Breast epithelium (tissue), 4 donors: ENCODE results near the gene RBAK. TPM values are rescaled to one million over a fixed set of nuclear protein-coding genes. Genes with fewer than 3 reads are reported as not detected.
"Not testable (repeated sequence)": the region's sequence is repeated elsewhere in the genome, so short reads cannot be mapped to it uniquely, and the experiment has no call there.

Source experiments
- DNase-seq, 2 donors: peaks; one replicate each; pipeline ENCODE4 v3.0.0-alpha.2; 2019; ENCODE audit warnings: low spot score in 2 of 2
- H3K27ac ChIP-seq, 2 donors: fragments of 200-600 bp; sonication (generic) in 1 of 2; one replicate each; pipeline ENCODE4 v1.5.1; 2016 to 2019; ENCODE audit warnings: mild to moderate bottlenecking in 1 of 2
- H3K27me3 ChIP-seq, 2 donors: fragments of 200-600 bp; sonication (generic) in 1 of 2; one replicate each; pipeline versions ENCODE4 v1.5.1 to v1.6.0; 2017 to 2019; ENCODE audit warnings: control low read depth in 1 of 2, mild to moderate bottlenecking in 1 of 2
- H3K36me3 ChIP-seq: fragments of 200-600 bp; one replicate; pipeline ENCODE4 v1.5.1; 2019
- H3K4me1 ChIP-seq, 2 donors: fragments of 200-600 bp; sonication (generic); one replicate each; pipeline ENCODE4 v1.5.1; 2016 to 2019; ENCODE audit warnings: control low read depth in 1 of 2
- H3K4me3 ChIP-seq, 3 donors: fragments of 200-600 bp; sonication (generic); 1 replicate in 2 of 3; 2 replicates in 1 of 3; pipeline ENCODE4 v1.5.1; 2016 to 2019; ENCODE audit warnings: mild to moderate bottlenecking in 3 of 3, moderate library complexity in 2 of 3
- H3K9me3 ChIP-seq, 2 donors: fragments of 200-600 bp; sonication (generic) in 1 of 2; one replicate each; pipeline ENCODE4 v1.5.1; 2016 to 2019; ENCODE audit warnings: control low read depth in 1 of 2
- CTCF ChIP-seq, 3 donors: fragments of 450-650 bp; IDR thresholded peaks; one replicate each; pipeline ENCODE4 v1.5.1; 2016 to 2017; ENCODE audit warnings: antibody characterized with exemption in 3 of 3, mild to moderate bottlenecking in 3 of 3, moderate library complexity in 3 of 3
- POLR2A ChIP-seq: fragments of 450-650 bp; IDR thresholded peaks from one replicate; pipeline ENCODE4 v1.6.1; 2016; ENCODE audit warnings: antibody characterized with exemption, mild to moderate bottlenecking, moderate library complexity
- POLR2AphosphoS5 ChIP-seq, 3 donors: sonication (generic); formaldehyde crosslinking; IDR thresholded peaks; one replicate each; pipeline ENCODE4 v1.6.1; 2017; ENCODE audit warnings: antibody characterized with exemption in 3 of 3
- intact Hi-C: fragments of 100-400 bp; cut with DNase I; formaldehyde crosslinking; loops from one replicate; pipeline ENCODE4 v1.15.1; 2023; ENCODE audit warnings: low total_unique reads
- total RNA-seq, 3 donors: library from RNA; depleted of rRNA; stranded (reverse); fragments of >200 nt; gene quantifications; one replicate each; pipeline ENCODE4 v1.1.0, GENCODE V29; 2016

Gene RBAK
- total RNA-seq, 3 donors from 2014 or later, result 10.2 to 17.0 (median 12.8) TPM

GRCh38 chr7:5001003-5001402 lies 44.7 kb upstream of the RBAK start:
- DNase-seq, result no peak
- TF ChIP-seq POLR2A (no peak), POLR2AphosphoS5 (IDR thresholded peaks at IDR 0.05) (no peak), CTCF (IDR thresholded peaks at IDR 0.05) (no peak)
- no peaks in the 10 kb centered on the region for H3K36me3 ChIP-seq
- H3K4me3 ChIP-seq, result no peak overlapping the region
- intact Hi-C loops, result no loop called here
- H3K27me3 ChIP-seq, result no peaks in the 10 kb centered on the region
- no peak overlapping the region for H3K27ac ChIP-seq
- no peaks in the 10 kb centered on the region for H3K9me3 ChIP-seq
- H3K4me1 ChIP-seq, result no peaks in the 10 kb centered on the region

DNA sequence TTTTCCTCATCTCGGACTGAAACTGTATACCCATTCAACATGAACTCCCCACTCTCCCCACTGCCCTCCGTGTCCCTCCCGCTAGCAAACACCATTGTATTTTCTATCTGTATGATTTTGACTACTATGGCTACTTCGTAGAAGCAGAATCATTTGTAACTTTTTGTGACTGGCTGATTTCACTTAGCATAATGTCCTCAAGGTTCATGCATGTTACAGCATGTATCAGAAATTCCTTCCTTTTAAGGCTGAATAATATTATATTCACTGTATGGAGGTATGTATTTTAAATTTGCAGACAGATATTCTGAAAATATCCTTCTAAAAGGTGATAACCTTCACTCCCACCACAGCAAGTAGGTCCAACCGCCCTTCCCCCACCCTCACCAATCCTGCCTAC lies 43.7 kb upstream of the RBAK start:
- intact Hi-C loops, result no loop called here
- DNase-seq, result no peak
- H3K4me1 ChIP-seq, result no peaks in the 10 kb centered on the region
- no peaks in the 10 kb centered on the region for H3K27me3 ChIP-seq
- no peak overlapping the region for H3K4me3 ChIP-seq
- TF ChIP-seq POLR2A, result no peak
- TF ChIP-seq CTCF (IDR thresholded peaks at IDR 0.05), result no peak
- no peak for TF ChIP-seq POLR2AphosphoS5 (IDR thresholded peaks at IDR 0.05)
- no peaks in the 10 kb centered on the region for H3K36me3 ChIP-seq
- H3K9me3 ChIP-seq, result no peaks in the 10 kb centered on the region
- H3K27ac ChIP-seq, result no peak overlapping the region

DNA sequence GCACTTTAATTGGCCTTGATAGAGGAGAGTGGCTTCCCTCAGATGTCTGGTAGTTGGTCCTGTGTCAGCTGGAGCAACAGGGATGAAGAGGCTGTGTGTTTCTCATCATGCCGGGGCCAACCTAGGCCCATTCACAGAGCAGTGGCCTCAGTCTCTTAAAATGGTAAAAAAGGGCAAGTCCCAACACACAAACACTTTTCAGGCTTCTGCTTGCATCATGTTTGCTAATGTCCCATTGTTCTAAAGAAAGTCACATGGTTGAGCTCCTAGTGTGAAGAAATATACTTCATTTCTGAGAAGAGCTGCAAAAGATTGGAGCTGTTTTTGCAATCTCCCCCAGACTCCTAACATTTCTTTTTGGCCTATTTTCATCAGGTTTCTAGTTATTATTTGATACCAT lies 40.6 kb upstream of the RBAK start:
- Histone ChIP-seq H3K9me3 (no peaks in the 10 kb centered on the region), H3K27ac (no peak overlapping the region), H3K4me3 (no peak overlapping the region), H3K36me3 (no peaks in the 10 kb centered on the region), H3K27me3 (no peaks in the 10 kb centered on the region), H3K4me1 (no peaks in the 10 kb centered on the region)
- intact Hi-C loops, result no loop called here
- TF ChIP-seq CTCF (IDR thresholded peaks at IDR 0.05) (no peak), POLR2A (no peak), POLR2AphosphoS5 (IDR thresholded peaks at IDR 0.05) (no peak)
- DNase-seq, result no peak

DNA sequence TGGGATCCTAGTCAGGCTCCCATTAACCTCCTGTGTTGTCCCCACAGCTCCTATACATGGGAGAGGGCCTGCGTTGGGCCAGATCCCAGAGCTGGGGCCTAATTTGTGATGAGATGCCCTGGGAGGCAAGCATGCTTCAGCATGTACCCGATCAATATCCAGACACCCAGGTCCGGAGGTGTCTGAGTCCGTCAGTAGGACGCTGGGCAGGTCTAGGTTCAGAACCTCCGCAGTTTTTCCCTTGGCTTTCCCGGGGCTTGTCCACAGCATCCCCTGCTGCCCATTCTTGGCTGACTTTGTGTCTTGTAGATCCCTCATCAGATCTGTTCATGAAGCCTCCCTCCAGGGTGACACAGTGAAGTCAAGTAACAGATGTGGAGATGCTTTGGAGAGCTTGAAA lies 32.7 kb upstream of the RBAK start:
- Histone ChIP-seq H3K4me1 (no peaks in the 10 kb centered on the region), H3K9me3 (peaks cover 0 to 7% of the 10 kb centered on the region in 2 donors), H3K36me3 (no peaks in the 10 kb centered on the region), H3K4me3 (no peak overlapping the region), H3K27ac (no peak overlapping the region), H3K27me3 (no peaks in the 10 kb centered on the region)
- intact Hi-C loops, result no loop called here
- DNase-seq, result no peak
- TF ChIP-seq CTCF (IDR thresholded peaks at IDR 0.05) (no peak), POLR2A (no peak), POLR2AphosphoS5 (IDR thresholded peaks at IDR 0.05) (no peak)

GRCh38 chr7:5015936-5016335 lies 29.7 kb upstream of the RBAK start:
- H3K36me3 ChIP-seq, intact Hi-C loops, DNase-seq, H3K27me3 ChIP-seq, H3K4me3 ChIP-seq, H3K27ac ChIP-seq, H3K4me1 ChIP-seq, H3K9me3 ChIP-seq: not testable (repeated sequence)

GRCh38 chr7:5017626-5018025 lies 28.0 kb upstream of the RBAK start:
- intact Hi-C loops, H3K27me3 ChIP-seq, H3K4me3 ChIP-seq, H3K9me3 ChIP-seq, H3K27ac ChIP-seq, H3K36me3 ChIP-seq, H3K4me1 ChIP-seq, DNase-seq: not testable (repeated sequence)
